HCT116 (cell line): Measurements from ENCODE around the gene PPP2R3A. TPM values are rescaled to one million over a fixed set of nuclear protein-coding genes. Genes with fewer than 3 reads are reported as not detected.

ENCODE experiments used
- ATAC-seq: fragments of 200-7000 bp; cut with Tn5 transposase; 2 replicates; pipeline ENCODE4 v1.9.1; 2020; ENCODE audit warnings: mild to moderate bottlenecking, moderate library complexity
- BruUV-seq: library from RNA; stranded (reverse); fragments of 400-500 nt; replicated peaks from 2 replicates; lab custom pipeline; 2021; lab: Mats Ljungman, UMichigan
- CTCF ChIA-PET: fragments of 300-600 bp; sonication (Branson Sonifier 250); formaldehyde crosslinking; loops from one replicate; lab custom pipeline; 2021; ENCODE audit warnings: antibody characterized with exemption; lab: Charles Lee
- POLR2A ChIA-PET: fragments of 300-600, 350-600 bp; sonication (Branson Sonifier 250); formaldehyde crosslinking; loops from one replicate; lab custom pipeline; 2021; ENCODE audit warnings: antibody characterized with exemption; lab: Charles Lee
- RAD21 ChIA-PET, 2 experiments: fragments of 300-600 bp; sonication (Branson Sonifier 250); formaldehyde crosslinking; loops; one replicate each; lab custom pipeline; 2023; ENCODE audit warnings: low total read pairs in 2 of 2; ENCODE audit not compliant: uncharacterized antibody in 2 of 2, unreplicated experiment in 2 of 2, low non-redundant PET in 1 of 2; lab: Charles Lee
- DNase-seq: peaks from one replicate; pipeline ENCODE4 v3.0.0-alpha.2; 2010; ENCODE audit warnings: low read depth, low spot score
- H2AFZ ChIP-seq: fragments of 200-600 bp; shearing (Covaris generic), sonication (generic); 2 replicates; pipeline ENCODE4 v1.6.1; 2017; ENCODE audit warnings: low read depth, mixed run types, mixed read lengths, antibody characterized with exemption, low read length; ENCODE audit not compliant: poor library complexity, severe bottlenecking
- H3K27ac ChIP-seq: 2 replicates; pipeline ENCODE4 v1.5.1; 2012; ENCODE audit warnings: low read depth, low read length
- H3K27me3 ChIP-seq: fragments of 200-600 bp; sonication (generic); 2 replicates; pipeline ENCODE4 v1.6.1; 2016; ENCODE audit warnings: mixed run types, low read length, mixed read lengths; ENCODE audit not compliant: insufficient read depth
- H3K36me3 ChIP-seq, 2 experiments: fragments of 200-500 bp in 1 of 2; fragments of 200-600 bp in 1 of 2; sonication (Bioruptor generic) in 1 of 2; sonication (generic) in 1 of 2; 2 replicates each; pipeline versions ENCODE4 v1.5.1 to v1.6.1; 2014 to 2016; ENCODE audit warnings: low read length in 2 of 2, inconsistent platforms in 1 of 2, mixed read lengths in 1 of 2, mixed run types in 1 of 2; ENCODE audit not compliant: insufficient read depth in 2 of 2, control insufficient read depth in 1 of 2
- H3K4me1 ChIP-seq, 2 experiments: fragments of 200-600 bp in 1 of 2; sonication (generic) in 1 of 2; 2 replicates each; pipeline versions ENCODE4 v1.5.1 to v1.6.1; 2012 to 2017; ENCODE audit warnings: low read length in 2 of 2, inconsistent platforms in 1 of 2, mild to moderate bottlenecking in 1 of 2, mixed read lengths in 1 of 2, mixed run types in 1 of 2, moderate library complexity in 1 of 2; ENCODE audit not compliant: insufficient read depth in 2 of 2, control insufficient read depth in 1 of 2
- H3K4me2 ChIP-seq: fragments of 200-600 bp; sonication (generic); 2 replicates; pipeline ENCODE4 v1.6.1; 2017; ENCODE audit warnings: mixed run types, low read length, mixed read lengths
- H3K4me3 ChIP-seq, 2 experiments: fragments of 200-600 bp in 1 of 2; sonication (generic) in 1 of 2; replicated peaks in 1 of 2; 2 replicates each; pipeline ENCODE4 v1.5.1; 2011 to 2016; ENCODE audit warnings: low read length in 2 of 2, control low read depth in 1 of 2, low read depth in 1 of 2, mild to moderate bottlenecking in 1 of 2, mixed read lengths in 1 of 2, mixed run types in 1 of 2
- H3K79me2 ChIP-seq: fragments of 200-600 bp; sonication (generic); 2 replicates; pipeline ENCODE4 v1.6.1; 2017; ENCODE audit warnings: mild to moderate bottlenecking, mixed run types, low read length, moderate library complexity, mixed read lengths; ENCODE audit not compliant: insufficient read depth
- H3K9ac ChIP-seq: fragments of 200-600 bp; sonication (generic); 2 replicates; pipeline ENCODE4 v1.6.1; 2016; ENCODE audit warnings: low read length, mixed read lengths
- H3K9me2 ChIP-seq: fragments of 200-600 bp; sonication (generic), shearing (Covaris generic); 2 replicates; pipeline ENCODE4 v1.6.1; 2017; ENCODE audit warnings: mixed run types, mild to moderate bottlenecking, moderate library complexity; ENCODE audit not compliant: insufficient read depth
- H3K9me3 ChIP-seq, 2 experiments: fragments of 200-500 bp in 1 of 2; fragments of 200-600 bp in 1 of 2; sonication (Bioruptor generic) in 1 of 2; sonication (generic) in 1 of 2; 2 replicates each; pipeline ENCODE4 v1.6.1; 2014 to 2017; ENCODE audit warnings: low read length in 2 of 2, mixed read lengths in 2 of 2, inconsistent platforms in 1 of 2, low read depth in 1 of 2, mild to moderate bottlenecking in 1 of 2, mixed run types in 1 of 2, moderate library complexity in 1 of 2; ENCODE audit not compliant: control insufficient read depth in 1 of 2, insufficient read depth in 1 of 2
- H4K20me1 ChIP-seq: fragments of 200-600 bp; sonication (generic), shearing (Covaris generic); 2 replicates; pipeline ENCODE4 v1.6.1; 2017; ENCODE audit warnings: mixed run types, mild to moderate bottlenecking, moderate library complexity; ENCODE audit not compliant: insufficient read depth
- EZH2 ChIP-seq: fragments of 200-600 bp; sonication (generic); IDR thresholded peaks from 2 replicates; pipeline ENCODE4 v1.6.1; 2017; ENCODE audit warnings: antibody characterized with exemption, mixed run types
- JUND ChIP-seq: IDR thresholded peaks from 2 replicates; pipeline ENCODE4 v1.6.1; 2012
- MAX ChIP-seq: IDR thresholded peaks from 2 replicates; pipeline ENCODE4 v1.6.1; 2012
- SIN3A ChIP-seq: IDR thresholded peaks from 2 replicates; pipeline ENCODE4 v1.6.1; 2012; ENCODE audit warnings: low read depth
- YY1 ChIP-seq: IDR thresholded peaks from 2 replicates; pipeline ENCODE4 v1.6.1; 2011; ENCODE audit warnings: low read length, low read depth, moderate library complexity, mild to moderate bottlenecking; ENCODE audit not compliant: insufficient replicate concordance; ENCODE audit errors: extremely low read depth
- ZFX ChIP-seq: fragments of 450-650 bp; IDR thresholded peaks from 2 replicates; pipeline ENCODE4 v1.6.1; 2017
- intact Hi-C: fragments of 100-400 bp; cut with micrococcal nuclease; formaldehyde crosslinking; loops from 2 replicates; pipeline ENCODE4 v1.10.0; 2022
- total RNA-seq: library from RNA; stranded (reverse); gene quantifications from one replicate; pipeline ENCODE4 v1.2.1, GENCODE V29; 2021; ENCODE audit not compliant: unreplicated experiment

Gene PPP2R3A
- total RNA-seq, 1 experiment from 2014 or later = 6.1 TPM

- Histone ChIP-seq H3K4me2 (peak overlapping the region; percentile 91), H2AFZ (peak overlapping the region; percentile 79), H3K4me3 (peak overlapping the region; percentile 36 to 76), H4K20me1 (no peaks in the 10 kb centered on the region), H3K79me2 (no peaks in the 10 kb centered on the region), H3K36me3 (no peaks in the 10 kb centered on the region), H3K9me3 (no peaks in the 10 kb centered on the region), H3K27ac (no peak overlapping the region), H3K4me1 (peaks cover 10 to 12% of the 10 kb centered on the region in 2 experiments; a peak in 3 of 4 replicates), H3K27me3 (no peaks in the 10 kb centered on the region), H3K9ac (peak overlapping the region; percentile 19; the same call in 1 of the 2 replicates), H3K9me2 (no peaks in the 10 kb centered on the region)
- BruUV-seq = no TSS peak
- ChIA-PET POLR2A (no interaction called here), CTCF (no interaction called here), RAD21 (no interaction called here)
- no peak for DNase-seq
- intact Hi-C loops = loop anchor here (5.0 kb wide), 1 partner anchor 232 kb away; the partner anchor contains the start of gene MSL2
- ATAC-seq = peak; percentile 51
- TF ChIP-seq SIN3A (0 out of 2 replicates have a peak, but pooled peaks have one; percentile 27), MAX (peak; percentile 34), YY1 (no peak), ZFX (no peak), JUND (peak; percentile 14; the same call in 1 of the 2 replicates)
Observed at GRCh38 chr3:135965129-135965505, 411 bp upstream of the PPP2R3A start.

- Histone ChIP-seq H3K4me2 (peak overlapping the region; percentile 91), H3K36me3 (no peaks in the 10 kb centered on the region), H3K79me2 (no peaks in the 10 kb centered on the region), H3K9me3 (no peaks in the 10 kb centered on the region), H3K4me3 (peak overlapping the region; percentile 61 to 76), H3K4me1 (peaks cover 10 to 12% of the 10 kb centered on the region in 2 experiments; a peak in 3 of 4 replicates), H3K27me3 (no peaks in the 10 kb centered on the region), H4K20me1 (no peaks in the 10 kb centered on the region), H3K9me2 (no peaks in the 10 kb centered on the region), H2AFZ (peak overlapping the region; percentile 50), H3K27ac (peak overlapping the region; percentile 70), H3K9ac (peak overlapping the region; percentile 66)
- POLR2A ChIA-PET = interaction anchor here (0.8 kb wide), 1 partner anchor 11 kb away, joined by 4 read pairs; no protein-coding TSS in a partner anchor
- intact Hi-C loops = loop anchor here (5.0 kb wide), 1 partner anchor 231 kb away; the partner anchor contains the start of gene MSL2
- DNase-seq = no peak
- CTCF ChIA-PET = no interaction called here
- 0 out of 2 replicates have a peak, but pooled peaks have one; percentile 4 for TF ChIP-seq ZFX
- TF ChIP-seq MAX = no peak
- TF ChIP-seq EZH2 = no peak
- ATAC-seq = no peak
- BruUV-seq = no TSS peak
- RAD21 ChIA-PET = interaction anchor here in 1 of 2 experiments (0.6 kb wide), 1 partner anchor 231 kb away, joined by 3 read pairs; no protein-coding TSS in a partner anchor
Observed at GRCh38 chr3:135966271-135966961, 888 bp downstream of the PPP2R3A start.
